H9 (cell line): ENCODE results near the gene KLHL3. TPM values are rescaled to one million over a fixed set of nuclear protein-coding genes. Genes with fewer than 3 reads are reported as not detected.

Experiments
- DNase-seq: peaks from one replicate; pipeline ENCODE4 v3.0.0-alpha.2; 2017
- H2AFZ ChIP-seq: one replicate; pipeline ENCODE4 v1.6.1; 2013; ENCODE audit warnings: mild to moderate bottlenecking, low read length, control low read depth, moderate library complexity
- H2AK5ac ChIP-seq: 2 replicates; pipeline ENCODE4 v1.6.1; 2013; ENCODE audit warnings: low read length, control low read depth, mixed read lengths; ENCODE audit not compliant: insufficient read length
- H2BK120ac ChIP-seq: one replicate; pipeline ENCODE4 v1.6.1; 2013; ENCODE audit warnings: low read depth, mild to moderate bottlenecking, low read length, control low read depth, inconsistent platforms; ENCODE audit not compliant: poor library complexity, severe bottlenecking
- H2BK12ac ChIP-seq: 2 replicates; pipeline ENCODE4 v1.6.1; 2013; ENCODE audit warnings: low read length, control low read depth, mixed read lengths, low read depth; ENCODE audit not compliant: insufficient read length
- H2BK15ac ChIP-seq: 2 replicates; pipeline ENCODE4 v1.6.1; 2013; ENCODE audit warnings: low read depth, low read length, control low read depth
- H2BK20ac ChIP-seq: one replicate; pipeline ENCODE4 v1.6.1; 2013; ENCODE audit warnings: low read depth, mild to moderate bottlenecking, low read length, control low read depth, inconsistent platforms; ENCODE audit not compliant: poor library complexity, severe bottlenecking
- H2BK5ac ChIP-seq: 2 replicates; pipeline ENCODE4 v1.6.1; 2013; ENCODE audit warnings: low read length, control low read depth, mixed read lengths; ENCODE audit not compliant: insufficient read length
- H3K14ac ChIP-seq: 2 replicates; pipeline ENCODE4 v1.6.1; 2013; ENCODE audit warnings: low read length, control low read depth; ENCODE audit not compliant: insufficient read depth
- H3K18ac ChIP-seq: 2 replicates; pipeline ENCODE4 v1.6.1; 2013; ENCODE audit warnings: low read depth, mild to moderate bottlenecking, mixed read lengths, low read length, control low read depth; ENCODE audit not compliant: insufficient read length
- H3K23ac ChIP-seq: 2 replicates; pipeline ENCODE4 v1.6.1; 2013; ENCODE audit warnings: low read length, control low read depth, mixed read lengths, low read depth; ENCODE audit not compliant: insufficient read length
- H3K23me2 ChIP-seq: 2 replicates; pipeline ENCODE4 v1.6.1; 2013; ENCODE audit warnings: low read depth, mild to moderate bottlenecking, mixed read lengths, low read length, control low read depth; ENCODE audit not compliant: insufficient read length, poor library complexity, severe bottlenecking
- H3K27ac ChIP-seq: 2 replicates; pipeline ENCODE4 v1.5.1; 2013; ENCODE audit warnings: low read length, control low read depth, mixed read lengths, low read depth; ENCODE audit not compliant: insufficient read length
- H3K27me3 ChIP-seq: 2 replicates; pipeline ENCODE4 v1.6.1; 2013; ENCODE audit warnings: low read length, control low read depth, inconsistent platforms; ENCODE audit not compliant: insufficient read depth
- H3K4ac ChIP-seq: 2 replicates; pipeline ENCODE4 v1.6.1; 2013; ENCODE audit warnings: low read depth, mild to moderate bottlenecking, control low read depth, inconsistent platforms, low read length, moderate library complexity
- H3K4me1 ChIP-seq: 2 replicates; pipeline ENCODE4 v1.6.1; 2013; ENCODE audit warnings: low read length, control low read depth, inconsistent platforms; ENCODE audit not compliant: insufficient read depth
- H3K4me2 ChIP-seq: 2 replicates; pipeline ENCODE4 v1.6.1; 2013; ENCODE audit warnings: low read length, control low read depth, mixed read lengths; ENCODE audit not compliant: insufficient read length, insufficient read depth
- H3K56ac ChIP-seq: 2 replicates; pipeline ENCODE4 v1.6.1; 2013; ENCODE audit warnings: low read depth, mild to moderate bottlenecking, mixed read lengths, low read length, control low read depth; ENCODE audit not compliant: insufficient read length
- H3K79me1 ChIP-seq: 2 replicates; pipeline ENCODE4 v1.6.1; 2013; ENCODE audit warnings: low read depth, mild to moderate bottlenecking, moderate library complexity, low read length, control low read depth, inconsistent platforms; ENCODE audit not compliant: insufficient read depth, poor library complexity, severe bottlenecking
- H3K79me2 ChIP-seq: 2 replicates; pipeline ENCODE4 v1.6.1; 2013; ENCODE audit warnings: low read length, control low read depth, inconsistent platforms; ENCODE audit not compliant: insufficient read depth
- H3K9ac ChIP-seq: 2 replicates; pipeline ENCODE4 v1.6.1; 2013; ENCODE audit warnings: low read length, control low read depth, mixed read lengths; ENCODE audit not compliant: insufficient read length; ENCODE audit errors: extremely low read depth
- H3K9me3 ChIP-seq: one replicate; pipeline ENCODE4 v1.6.1; 2013; ENCODE audit warnings: low read depth, low read length, inconsistent platforms; ENCODE audit not compliant: control insufficient read depth
- H3T11ph ChIP-seq: one replicate; pipeline ENCODE4 v1.6.1; 2013; ENCODE audit warnings: mild to moderate bottlenecking, low read length, control low read depth, inconsistent platforms
- H4K20me1 ChIP-seq: one replicate; pipeline ENCODE4 v1.6.1; 2013; ENCODE audit not compliant: control insufficient read depth, insufficient read length, insufficient read depth
- H4K5ac ChIP-seq: 2 replicates; pipeline ENCODE4 v1.6.1; 2013; ENCODE audit warnings: low read depth, mild to moderate bottlenecking, mixed read lengths, low read length, control low read depth; ENCODE audit not compliant: insufficient read length
- H4K8ac ChIP-seq: replicated peaks from 2 replicates; pipeline ENCODE4 v1.6.1; 2013; ENCODE audit warnings: low read length, control low read depth, mixed read lengths, low read depth; ENCODE audit not compliant: insufficient read length
- H4K91ac ChIP-seq: 2 replicates; pipeline ENCODE4 v1.6.1; 2013; ENCODE audit warnings: low read depth, mild to moderate bottlenecking, moderate library complexity, mixed read lengths, low read length, control low read depth; ENCODE audit not compliant: insufficient read length
- H3K27ac Mint-ChIP-seq, 3 experiments: 2 replicates in 2 of 3; 3 replicates in 1 of 3; pipeline ENCODE4 v1.8.0; 2020 to 2021; ENCODE audit warnings: mixed read lengths in 3 of 3, mild to moderate bottlenecking in 1 of 3, moderate library complexity in 1 of 3
- H3K27me3 Mint-ChIP-seq: 2 replicates; pipeline ENCODE4 v1.8.0; 2021; ENCODE audit warnings: low read depth, mild to moderate bottlenecking, moderate library complexity, mixed read lengths
- H3K36me3 Mint-ChIP-seq, 3 experiments: 2 replicates in 2 of 3; 3 replicates in 1 of 3; pipeline ENCODE4 v1.8.0; 2020 to 2021; ENCODE audit warnings: low read depth in 3 of 3, mixed read lengths in 3 of 3; ENCODE audit not compliant: insufficient read depth in 1 of 3
- H3K4me1 Mint-ChIP-seq, 2 experiments: 2 replicates each; pipeline ENCODE4 v1.8.0; 2020; ENCODE audit warnings: mixed read lengths in 2 of 2
- H3K4me3 Mint-ChIP-seq, 2 experiments: 2 replicates in 1 of 2; 3 replicates in 1 of 2; pipeline ENCODE4 v1.8.0; 2020 to 2021; ENCODE audit warnings: mild to moderate bottlenecking in 2 of 2, mixed read lengths in 2 of 2, moderate library complexity in 1 of 2
- H3K9me3 Mint-ChIP-seq, 2 experiments: 2 replicates in 1 of 2; 3 replicates in 1 of 2; pipeline ENCODE4 v1.8.0; 2020; ENCODE audit warnings: mild to moderate bottlenecking in 2 of 2, mixed read lengths in 2 of 2, moderate library complexity in 1 of 2
- CTCF ChIP-seq: fragments of 200-600 bp; sonication (generic); conservative IDR thresholded peaks from 3 replicates; pipeline ENCODE4 v1.8.0; 2021; ENCODE audit warnings: antibody characterized with exemption, mild to moderate bottlenecking
- WGBS: extraction: QIAGEN DNeasy Blood & Tissue Kit; methylation state at CpG from one replicate; pipeline ENCODE4 v1.1.7; 2013; ENCODE audit warnings: missing lambda C conversion rate, low lambda C conversion rate, mixed read lengths; ENCODE audit not compliant: insufficient read length; ENCODE audit errors: extremely low coverage; 5-methylcytosine and 5-hydroxymethylcytosine counted together
- total RNA-seq: library from RNA; stranded (reverse); gene quantifications from 2 replicates; pipeline ENCODE4 v1.2.1, GENCODE V29; 2021

KLHL3 gene
- total RNA-seq, 1 experiment from 2014 or later: 12.8 TPM

- Histone ChIP-seq H4K8ac (no peak overlapping the region), H3K79me2 (no peaks in the 10 kb centered on the region), H2BK15ac (no peak overlapping the region), H3K27ac (no peak overlapping the region), H2BK5ac (no peak overlapping the region), H3T11ph (no peak overlapping the region), H2BK120ac (no peak overlapping the region), H3K14ac (no peak overlapping the region), H3K9me3 (no peaks in the 10 kb centered on the region), H3K56ac (no peak overlapping the region), H3K79me1 (no peaks in the 10 kb centered on the region), H3K18ac (no peak overlapping the region), H3K27me3 (no peaks in the 10 kb centered on the region), H4K5ac (no peak overlapping the region), H2AFZ (no peak overlapping the region), H3K9ac (no peak overlapping the region), H4K91ac (no peak overlapping the region), H2AK5ac (no peak overlapping the region), H3K23me2 (no peaks in the 10 kb centered on the region), H3K4me2 (no peak overlapping the region), H2BK20ac (no peak overlapping the region), H3K4me1 (no peaks in the 10 kb centered on the region), H2BK12ac (no peak overlapping the region), H4K20me1 (no peaks in the 10 kb centered on the region), H3K4ac (no peak overlapping the region), H3K23ac (no peak overlapping the region)
- WGBS: no CpG with 5 or more reads among the region's 1 CpG
- TF ChIP-seq CTCF: no peak
- no peak for DNase-seq
- H3K4me1 Mint-ChIP-seq: peaks cover 3 to 5% of the 10 kb centered on the region in 2 experiments; a peak in 2 of 4 replicates
- no peaks in the 10 kb centered on the region for H3K27me3 Mint-ChIP-seq
- no peak overlapping the region for H3K27ac Mint-ChIP-seq
- no peaks in the 10 kb centered on the region for H3K9me3 Mint-ChIP-seq
- H3K4me3 Mint-ChIP-seq: no peak overlapping the region
- peaks cover 0 to 8% (median 8%) of the 10 kb centered on the region in 3 experiments; a peak in 4 of 7 replicates for H3K36me3 Mint-ChIP-seq
These were observed 54.7 kb downstream of the KLHL3 start for GRCh38 chr5:137681191-137681590.
